Lung (tissue), 12 donors: ENCODE measurements around the gene TNNT1. TPM values are rescaled to one million over a fixed set of nuclear protein-coding genes. Genes with fewer than 3 reads are reported as not detected.

ENCODE experiments used
- ATAC-seq: fragments of 200-7000 bp; cut with Tn5 transposase; one replicate; pipeline ENCODE4 v1.9.1; 2020; ENCODE audit warnings: moderate number of reproducible peaks; ENCODE audit not compliant: insufficient read depth, low FRiP score
- DNase-seq, 3 donors: peaks; one replicate each; pipeline ENCODE4 v3.0.0-alpha.2; 2013 to 2017
- H3K27ac ChIP-seq, 2 donors: one replicate each; pipeline ENCODE4 v1.5.1; 2013; ENCODE audit warnings: mild to moderate bottlenecking in 2 of 2, moderate library complexity in 2 of 2, control low read depth in 1 of 2, inconsistent platforms in 1 of 2, low read depth in 1 of 2, low read length in 1 of 2
- H3K27me3 ChIP-seq, 3 donors: one replicate each; pipeline ENCODE4 v1.5.1; 2013; ENCODE audit warnings: low read length in 2 of 3; ENCODE audit not compliant: control insufficient read depth in 3 of 3, insufficient read depth in 3 of 3
- H3K36me3 ChIP-seq, 4 donors: one replicate each; pipeline ENCODE4 v1.5.1; 2013; ENCODE audit warnings: low read length in 4 of 4, mild to moderate bottlenecking in 1 of 4, moderate library complexity in 1 of 4; ENCODE audit not compliant: control insufficient read depth in 4 of 4, insufficient read depth in 4 of 4
- H3K4me1 ChIP-seq, 5 donors: one replicate each; pipeline ENCODE4 v1.5.1; 2013; ENCODE audit warnings: low read length in 5 of 5, mild to moderate bottlenecking in 2 of 5, moderate library complexity in 1 of 5; ENCODE audit not compliant: control insufficient read depth in 5 of 5, insufficient read depth in 5 of 5
- H3K4me3 ChIP-seq: one replicate; pipeline ENCODE4 v1.5.1; 2013; ENCODE audit warnings: mild to moderate bottlenecking, control low read depth, moderate library complexity
- H3K9ac ChIP-seq, 2 donors: one replicate each; pipeline ENCODE4 v1.5.1; 2013; ENCODE audit warnings: low read length in 2 of 2, control low read depth in 1 of 2; ENCODE audit not compliant: insufficient read depth in 1 of 2
- H3K9me3 ChIP-seq, 4 donors: one replicate each; pipeline ENCODE4 v1.5.1; 2013; ENCODE audit warnings: low read length in 3 of 4, mild to moderate bottlenecking in 1 of 4, moderate library complexity in 1 of 4; ENCODE audit not compliant: control insufficient read depth in 4 of 4, insufficient read depth in 3 of 4
- CTCF ChIP-seq: IDR thresholded peaks from 2 replicates; pipeline ENCODE4 v1.5.1; 2012; ENCODE audit warnings: mild to moderate bottlenecking; ENCODE audit errors: control extremely low read depth, extremely low read depth
- WGBS, 2 donors: extraction: QIAGEN DNeasy Blood & Tissue Kit; methylation state at CpG; one replicate each; pipeline ENCODE4 v1.1.7; 2013; 5-methylcytosine and 5-hydroxymethylcytosine counted together
- polyA plus RNA-seq, 2 donors: library from polyadenylated mRNA; stranded (reverse); fragments of 200-250 nt; gene quantifications; one replicate each; pipeline ENCODE4 v1.2.1, GENCODE V29; 2013
- total RNA-seq, 2 donors: library from RNA; depleted of rRNA in 1 of 2; stranded (reverse); fragments of >200 nt in 1 of 2; gene quantifications; one replicate each; pipeline ENCODE4 v1.2.1, GENCODE V29; 2014 to 2021
- donor health status: control.
- donor health status: control.
- donor health status: Bipolar disorder and iron deficiency.
- donor health status: healthy.
- donor health status: DM: yes; HTN: yes; CAD: no.

The TNNT1 gene
- total and polyA plus RNA-seq, 4 donors, result 1.2 to 5.2 (median 2.8) TPM

- Histone ChIP-seq H3K36me3 (peaks cover 4 to 35% (median 18%) of the 10 kb centered on the region in 4 donors), H3K27me3 (no peaks in the 10 kb centered on the region), H3K27ac (no peak overlapping the region), H3K9me3 (peaks cover 0 to 4% (median under 1%) of the 10 kb centered on the region in 4 donors), H3K9ac (no peak overlapping the region), H3K4me3 (no peak overlapping the region), H3K4me1 (peaks cover 0 to 3% (median 0%) of the 10 kb centered on the region in 5 donors)
- no peak for ATAC-seq
- TF ChIP-seq CTCF, result no peak
- no peak for DNase-seq
- WGBS, 2 donors, result 99 to 100% methylated on average over 9 of the region's 9 CpGs
Observed at GRCh38 chr19:55103190-55103589, 45.8 kb downstream of the TNNT1 start.

- H3K4me1 ChIP-seq, result peaks cover 0 to 3% (median 0%) of the 10 kb centered on the region in 5 donors
Observed at GRCh38 chr19:55101261-55101660, 47.7 kb downstream of the TNNT1 start.

GRCh38 chr19:55099557-55100506 is 49.2 kb downstream of the TNNT1 start:
- no peak for TF ChIP-seq CTCF
- Histone ChIP-seq H3K9ac (no peak overlapping the region), H3K27ac (no peak overlapping the region), H3K4me3 (no peak overlapping the region), H3K9me3 (peaks cover 0 to 4% (median under 1%) of the 10 kb centered on the region in 4 donors), H3K4me1 (peaks cover 0 to 3% (median 0%) of the 10 kb centered on the region in 5 donors), H3K36me3 (peaks cover 12 to 50% (median 19%) of the 10 kb centered on the region in 4 donors), H3K27me3 (no peaks in the 10 kb centered on the region)
- WGBS, 2 donors, result 90 to 91% methylated on average over 27 of the region's 27 CpGs
- no peak for ATAC-seq
- DNase-seq, result no peak

More at GRCh38 chr19:55101261-55101660, 47.7 kb downstream of the TNNT1 start:
- Histone ChIP-seq H3K9me3 (peaks cover 0 to 4% (median under 1%) of the 10 kb centered on the region in 4 donors), H3K9ac (no peak overlapping the region), H3K36me3 (peaks cover 4 to 39% (median 18%) of the 10 kb centered on the region in 4 donors), H3K27me3 (no peaks in the 10 kb centered on the region), H3K4me3 (no peak overlapping the region), H3K27ac (no peak overlapping the region)
- DNase-seq, result no peak
- 86 to 96% methylated on average over 10 of the region's 10 CpGs for whole genome bisulfite sequencing, 2 donors
- TF ChIP-seq CTCF, result no peak
- ATAC-seq, result no peak
